GM23338 (cell line): Measurements from ENCODE around the gene TUFT1. TPM values are rescaled to one million over a fixed set of nuclear protein-coding genes. Genes with fewer than 3 reads are reported as not detected.

Experiments
- ATAC-seq: fragments of 200-7000 bp; cut with Tn5 transposase; 3 replicates; pipeline ENCODE4 v1.9.1; 2020
- DNase-seq: peaks from one replicate; pipeline ENCODE4 v3.0.0-alpha.2; 2015; ENCODE audit warnings: low spot score
- H2AFZ ChIP-seq: fragments of 200-600 bp; sonication (generic); 2 replicates; pipeline ENCODE4 v1.8.0; 2016; ENCODE audit warnings: antibody characterized with exemption, mild to moderate bottlenecking, moderate library complexity
- H3F3A ChIP-seq: fragments of 200-600 bp; sonication (generic); replicated peaks from 2 replicates; pipeline ENCODE4 v1.8.0; 2017; ENCODE audit warnings: antibody characterized with exemption, mixed run types, low read depth
- H3K27ac ChIP-seq: fragments of 200-600 bp; sonication (generic); 2 replicates; pipeline ENCODE4 v1.6.1; 2016; ENCODE audit warnings: low read depth
- H3K27me3 ChIP-seq: fragments of 200-600 bp; sonication (generic); 2 replicates; pipeline ENCODE4 v1.8.0; 2016; ENCODE audit warnings: mild to moderate bottlenecking, mixed run types, moderate library complexity; ENCODE audit not compliant: insufficient read depth
- H3K36me3 ChIP-seq: fragments of 200-600 bp; sonication (generic); 2 replicates; pipeline ENCODE4 v1.8.0; 2016; ENCODE audit warnings: mild to moderate bottlenecking; ENCODE audit not compliant: insufficient read depth
- H3K4me1 ChIP-seq: fragments of 200-600 bp; sonication (generic); 2 replicates; pipeline ENCODE4 v1.8.0; 2016; ENCODE audit warnings: mild to moderate bottlenecking, moderate library complexity; ENCODE audit not compliant: insufficient read depth
- H3K4me2 ChIP-seq: fragments of 200-600 bp; sonication (generic); 2 replicates; pipeline ENCODE4 v1.7.1; 2017; ENCODE audit warnings: mixed run types
- H3K4me3 ChIP-seq: fragments of 200-600 bp; sonication (generic); 2 replicates; pipeline ENCODE4 v1.6.1; 2016; ENCODE audit warnings: mixed run types
- H3K79me2 ChIP-seq: fragments of 200-600 bp; sonication (generic); replicated peaks from 2 replicates; pipeline ENCODE4 v1.8.0; 2017; ENCODE audit warnings: mild to moderate bottlenecking; ENCODE audit not compliant: insufficient read depth
- H3K9me2 ChIP-seq: fragments of 200-600 bp; sonication (generic); 2 replicates; pipeline ENCODE4 v1.8.0; 2017; ENCODE audit not compliant: insufficient read depth
- H4K20me1 ChIP-seq: fragments of 200-600 bp; sonication (generic); replicated peaks from 2 replicates; pipeline ENCODE4 v1.8.0; 2017; ENCODE audit warnings: mild to moderate bottlenecking; ENCODE audit not compliant: insufficient read depth
- H3K27ac Mint-ChIP-seq: 2 replicates; pipeline ENCODE4 v1.8.0; 2020; ENCODE audit warnings: inconsistent platforms, mild to moderate bottlenecking, moderate library complexity, mixed read lengths
- H3K27me3 Mint-ChIP-seq: 3 replicates; pipeline ENCODE4 v1.8.0; 2022; ENCODE audit warnings: low read depth, mild to moderate bottlenecking, moderate library complexity, mixed read lengths, inconsistent platforms; ENCODE audit not compliant: insufficient read depth, poor library complexity
- H3K36me3 Mint-ChIP-seq: 3 replicates; pipeline ENCODE4 v1.8.0; 2021; ENCODE audit warnings: low read depth, mild to moderate bottlenecking, inconsistent platforms, moderate library complexity, mixed read lengths
- H3K4me1 Mint-ChIP-seq: 3 replicates; pipeline ENCODE4 v1.8.0; 2020; ENCODE audit warnings: mild to moderate bottlenecking, inconsistent platforms, mixed read lengths
- H3K4me3 Mint-ChIP-seq: 3 replicates; pipeline ENCODE4 v1.8.0; 2021; ENCODE audit warnings: moderate library complexity, mild to moderate bottlenecking, inconsistent platforms, mixed read lengths
- H3K9me3 Mint-ChIP-seq: 3 replicates; pipeline ENCODE4 v1.8.0; 2020; ENCODE audit warnings: moderate library complexity, mild to moderate bottlenecking, inconsistent platforms, mixed read lengths
- CREB1 ChIP-seq: fragments of 250-450 bp; sonication (Bioruptor Pico); IDR thresholded peaks from 2 replicates; pipeline ENCODE4 v1.5.0; 2020; ENCODE audit warnings: low read depth, mild to moderate bottlenecking, moderate library complexity
- EZH2 ChIP-seq: fragments of 200-600 bp; sonication (generic); IDR thresholded peaks from one replicate; pipeline ENCODE4 v1.8.0; 2017; ENCODE audit warnings: antibody characterized with exemption, mild to moderate bottlenecking, low read depth; ENCODE audit not compliant: unreplicated experiment
- EZH2phosphoT487 ChIP-seq: fragments of 200-600 bp; sonication (generic); IDR thresholded peaks from one replicate; pipeline ENCODE4 v1.8.1; 2018; ENCODE audit warnings: antibody characterized with exemption; ENCODE audit not compliant: unreplicated experiment
- JUNB ChIP-seq: IDR thresholded peaks from one replicate; pipeline ENCODE4 v1.6.1; 2016; ENCODE audit warnings: antibody characterized with exemption; ENCODE audit not compliant: unreplicated experiment
- NANOG ChIP-seq: IDR thresholded peaks from 2 replicates; pipeline ENCODE4 v1.6.1; 2016; ENCODE audit warnings: antibody characterized with exemption, borderline replicate concordance
- POLR2AphosphoS5 ChIP-seq: IDR thresholded peaks from 2 replicates; pipeline ENCODE4 v1.6.1; 2016; ENCODE audit warnings: antibody characterized with exemption, low read depth
- REST ChIP-seq: IDR thresholded peaks from one replicate; pipeline ENCODE4 v1.6.1; 2018; ENCODE audit warnings: antibody characterized with exemption; ENCODE audit not compliant: unreplicated experiment
- STAT1 ChIP-seq: IDR thresholded peaks from one replicate; pipeline ENCODE4 v1.6.1; 2016; ENCODE audit warnings: antibody characterized with exemption; ENCODE audit not compliant: unreplicated experiment
- ZNF114 ChIP-seq: fragments of 250-450 bp; sonication (Bioruptor Pico); IDR thresholded peaks from 2 replicates; pipeline ENCODE4 v1.5.0; 2020; ENCODE audit warnings: mild to moderate bottlenecking, moderate library complexity
- ZNF331 ChIP-seq: fragments of 250-450 bp; sonication (Bioruptor Pico); IDR thresholded peaks from 2 replicates; pipeline ENCODE4 v1.5.0; 2020; ENCODE audit warnings: low read depth, mild to moderate bottlenecking, moderate library complexity
- ZNF462 ChIP-seq: fragments of 250-450 bp; sonication (Bioruptor Pico); IDR thresholded peaks from 2 replicates; pipeline ENCODE4 v1.5.0; 2020; ENCODE audit warnings: mild to moderate bottlenecking, moderate library complexity
- polyA plus RNA-seq: library from polyadenylated mRNA; unstranded; fragments of >200 nt; fragmentation: Nextera tagmentation; extraction: Ambion mirVana; gene quantifications from 2 replicates; pipeline ENCODE4 v1.2.1, GENCODE V29; 2016
- total RNA-seq: library from RNA; depleted of rRNA; stranded (reverse); fragments of >200 nt; shearing (Covaris generic); gene quantifications from 2 replicates; pipeline ENCODE4 v1.2.3, GENCODE V29; 2014
- TF ChIP-seq, protein P1 (sequence below): IDR thresholded peaks from 2 replicates; pipeline ENCODE4 v1.6.1; 2016; ENCODE audit warnings: antibody characterized with exemption
- TF ChIP-seq, protein P2 (sequence below), 2 experiments: fragments of 200-600 bp in 1 of 2; sonication (generic) in 1 of 2; conservative IDR thresholded peaks; 2 replicates each; pipeline versions ENCODE4 v1.5.1 to v1.6.1; 2016 to 2017; ENCODE audit warnings: antibody characterized with exemption in 2 of 2, low read depth in 2 of 2, mild to moderate bottlenecking in 2 of 2, moderate library complexity in 1 of 2

Gene TUFT1
- total and polyA plus RNA-seq, 2 experiments from 2014 or later, result 6.0 to 11.9 TPM

DNA sequence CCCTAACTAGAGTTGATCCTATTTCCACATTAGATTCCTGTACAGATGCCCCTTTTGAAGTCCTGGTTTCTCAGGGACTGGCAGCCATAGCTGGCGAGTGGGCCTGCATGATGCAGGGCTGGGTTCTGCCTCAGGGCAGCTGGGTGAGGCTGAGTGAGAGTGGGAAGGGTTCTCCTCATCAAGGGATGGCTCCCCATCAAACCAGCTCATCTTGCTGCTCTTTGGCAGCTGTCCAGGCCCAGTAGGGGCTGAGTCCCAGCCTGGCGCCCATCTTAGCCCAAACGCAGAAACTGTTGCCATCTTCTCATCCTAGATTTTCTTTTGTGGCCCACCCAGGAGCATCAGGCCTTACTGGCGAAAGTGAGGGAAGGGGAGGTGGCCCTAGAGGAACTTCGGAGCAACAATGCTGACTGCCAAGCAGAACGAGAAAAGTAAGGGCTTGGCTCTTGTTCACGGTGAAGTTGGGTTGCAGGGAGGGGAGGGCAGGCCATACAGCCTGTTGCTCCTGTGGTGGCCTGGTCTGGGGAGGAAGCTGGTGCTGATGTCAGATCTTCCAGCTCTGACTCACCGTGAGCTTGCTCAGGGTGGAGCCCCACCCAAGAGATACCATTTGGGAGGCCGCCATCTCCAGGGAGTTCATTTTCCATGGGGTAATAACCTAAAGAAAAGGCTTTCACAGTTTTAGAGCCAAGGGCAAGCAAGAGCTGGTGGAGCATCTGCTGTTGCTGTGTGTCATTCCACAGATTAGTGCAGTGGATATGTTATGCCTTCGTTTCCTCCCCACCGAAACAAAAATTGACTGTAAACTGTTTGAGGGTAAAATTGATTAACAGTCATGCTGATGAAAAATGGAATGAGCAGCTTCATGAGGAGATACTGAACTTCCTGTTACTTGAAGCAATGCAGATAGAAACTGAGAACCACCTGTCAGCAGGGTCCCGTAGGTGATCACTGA lies 34.7 kb downstream of the TUFT1 start:
- no peak overlapping the region for H3K4me3 Mint-ChIP-seq
- TF ChIP-seq, protein P1, sequence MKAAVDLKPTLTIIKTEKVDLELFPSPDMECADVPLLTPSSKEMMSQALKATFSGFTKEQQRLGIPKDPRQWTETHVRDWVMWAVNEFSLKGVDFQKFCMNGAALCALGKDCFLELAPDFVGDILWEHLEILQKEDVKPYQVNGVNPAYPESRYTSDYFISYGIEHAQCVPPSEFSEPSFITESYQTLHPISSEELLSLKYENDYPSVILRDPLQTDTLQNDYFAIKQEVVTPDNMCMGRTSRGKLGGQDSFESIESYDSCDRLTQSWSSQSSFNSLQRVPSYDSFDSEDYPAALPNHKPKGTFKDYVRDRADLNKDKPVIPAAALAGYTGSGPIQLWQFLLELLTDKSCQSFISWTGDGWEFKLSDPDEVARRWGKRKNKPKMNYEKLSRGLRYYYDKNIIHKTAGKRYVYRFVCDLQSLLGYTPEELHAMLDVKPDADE, result no peak
- TF ChIP-seq POLR2AphosphoS5 (no peak), JUNB (no peak), ZNF114 (CRISPR knock-in tag) (no peak), CREB1 (CRISPR knock-in tag) (no peak), REST (no peak), ZNF462 (CRISPR knock-in tag) (no peak), NANOG (no peak), EZH2 (no peak), ZNF331 (no peak), EZH2phosphoT487 (no peak), STAT1 (no peak)
- TF ChIP-seq, protein P2, sequence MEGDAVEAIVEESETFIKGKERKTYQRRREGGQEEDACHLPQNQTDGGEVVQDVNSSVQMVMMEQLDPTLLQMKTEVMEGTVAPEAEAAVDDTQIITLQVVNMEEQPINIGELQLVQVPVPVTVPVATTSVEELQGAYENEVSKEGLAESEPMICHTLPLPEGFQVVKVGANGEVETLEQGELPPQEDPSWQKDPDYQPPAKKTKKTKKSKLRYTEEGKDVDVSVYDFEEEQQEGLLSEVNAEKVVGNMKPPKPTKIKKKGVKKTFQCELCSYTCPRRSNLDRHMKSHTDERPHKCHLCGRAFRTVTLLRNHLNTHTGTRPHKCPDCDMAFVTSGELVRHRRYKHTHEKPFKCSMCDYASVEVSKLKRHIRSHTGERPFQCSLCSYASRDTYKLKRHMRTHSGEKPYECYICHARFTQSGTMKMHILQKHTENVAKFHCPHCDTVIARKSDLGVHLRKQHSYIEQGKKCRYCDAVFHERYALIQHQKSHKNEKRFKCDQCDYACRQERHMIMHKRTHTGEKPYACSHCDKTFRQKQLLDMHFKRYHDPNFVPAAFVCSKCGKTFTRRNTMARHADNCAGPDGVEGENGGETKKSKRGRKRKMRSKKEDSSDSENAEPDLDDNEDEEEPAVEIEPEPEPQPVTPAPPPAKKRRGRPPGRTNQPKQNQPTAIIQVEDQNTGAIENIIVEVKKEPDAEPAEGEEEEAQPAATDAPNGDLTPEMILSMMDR (conservative IDR thresholded peaks at IDR 0.05; ENCODE audit: low read depth in 2 of 2), result no peak
- no peaks in the 10 kb centered on the region for H3K27me3 Mint-ChIP-seq
- Histone ChIP-seq H3K79me2 (no peaks in the 10 kb centered on the region), H4K20me1 (no peaks in the 10 kb centered on the region), H3K27me3 (no peaks in the 10 kb centered on the region), H3K9me2 (no peaks in the 10 kb centered on the region), H3K4me1 (no peaks in the 10 kb centered on the region), H3K4me3 (no peak overlapping the region), H3F3A (no peaks in the 10 kb centered on the region), H2AFZ (no peak overlapping the region), H3K27ac (no peak overlapping the region), H3K36me3 (peaks cover 15% of the 10 kb centered on the region; the same call in 1 of the 2 replicates), H3K4me2 (no peak overlapping the region)
- no peak for ATAC-seq
- no peak for DNase-seq
- H3K4me1 Mint-ChIP-seq, result peaks cover 13% of the 10 kb centered on the region; the same call in 2 of the 3 replicates
- H3K9me3 Mint-ChIP-seq, result no peaks in the 10 kb centered on the region
- H3K36me3 Mint-ChIP-seq, result peaks cover 19% of the 10 kb centered on the region
- no peak overlapping the region for H3K27ac Mint-ChIP-seq
